ENCODE results near the gene NBEAL1.
"Not testable (repeated sequence)": the region's sequence is repeated elsewhere in the genome, so short reads cannot be mapped to it uniquely, and the experiment has no call there.

NBEAL1 gene

GRCh38 chr2:203040966-203041521 lies 26.4 kb downstream of the NBEAL1 start:
- no peak for FAIRE-seq

GRCh38 chr2:203042178-203042577 lies 27.5 kb downstream of the NBEAL1 start:
- FAIRE-seq, result no peak

- no peak for FAIRE-seq
These were observed 28.6 kb downstream of the NBEAL1 start for GRCh38 chr2:203043226-203043625.

GRCh38 chr2:203045867-203046266 lies 31.2 kb downstream of the NBEAL1 start:
- FAIRE-seq, result no peak

GRCh38 chr2:203052539-203052938 lies 37.9 kb downstream of the NBEAL1 start:
- no peak for FAIRE-seq

GRCh38 chr2:203059567-203060240 lies 45.0 kb downstream of the NBEAL1 start:
- peak; percentile 46 for FAIRE-seq

- no peak for FAIRE-seq
These were observed 46.7 kb downstream of the NBEAL1 start for GRCh38 chr2:203061346-203061745.

GRCh38 chr2:203062126-203062525 lies 47.5 kb downstream of the NBEAL1 start:
- no peak for FAIRE-seq

GRCh38 chr2:203066519-203067091 lies 51.9 kb downstream of the NBEAL1 start:
- not testable (repeated sequence) for FAIRE-seq

- FAIRE-seq, result no peak
These were observed 56.0 kb downstream of the NBEAL1 start for GRCh38 chr2:203070701-203071100.

GRCh38 chr2:203071148-203071547 lies 56.5 kb downstream of the NBEAL1 start:
- FAIRE-seq, result no peak

GRCh38 chr2:203072371-203072770 lies 57.7 kb downstream of the NBEAL1 start:
- FAIRE-seq, result no peak

GRCh38 chr2:203077451-203077850 lies 62.8 kb downstream of the NBEAL1 start:
- FAIRE-seq, result no peak

GRCh38 chr2:203080447-203081045 lies 65.9 kb downstream of the NBEAL1 start:
- no peak for FAIRE-seq

GRCh38 chr2:203083328-203083727 lies 68.7 kb downstream of the NBEAL1 start:
- no peak for FAIRE-seq

GRCh38 chr2:203086381-203086780 lies 71.7 kb downstream of the NBEAL1 start:
- FAIRE-seq, result not testable (repeated sequence)

GRCh38 chr2:203090721-203091120 lies 76.0 kb downstream of the NBEAL1 start:
- FAIRE-seq, result not testable (repeated sequence)

- peak; percentile 31 for FAIRE-seq
These were observed 83.1 kb downstream of the NBEAL1 start for GRCh38 chr2:203097735-203098134.

- FAIRE-seq, result not testable (repeated sequence)
These were observed 87.7 kb downstream of the NBEAL1 start for GRCh38 chr2:203102357-203102756.

- FAIRE-seq, result no peak
These were observed 89.6 kb downstream of the NBEAL1 start for GRCh38 chr2:203104273-203104672.

- FAIRE-seq, result no peak
These were observed 91.3 kb downstream of the NBEAL1 start for GRCh38 chr2:203105996-203106395.

- not testable (repeated sequence) for FAIRE-seq
These were observed 95.8 kb downstream of the NBEAL1 start for GRCh38 chr2:203110496-203110895.

GRCh38 chr2:203112342-203112741 lies 97.7 kb downstream of the NBEAL1 start:
- peak; percentile 91 for FAIRE-seq

- FAIRE-seq, result not testable (repeated sequence)
These were observed 100.6 kb downstream of the NBEAL1 start for GRCh38 chr2:203115201-203115700.

Measured in G401.6 (cell line).